Panc1 (cell line): ENCODE data around the gene MOB3A. TPM values are rescaled to one million over a fixed set of nuclear protein-coding genes. Genes with fewer than 3 reads are reported as not detected.

Experiments used
- ATAC-seq: fragments of 200-7000 bp; cut with Tn5 transposase; 2 replicates; pipeline ENCODE4 v1.9.1; 2020; ENCODE audit warnings: mild to moderate bottlenecking, moderate library complexity
- BruUV-seq: library from RNA; stranded (reverse); fragments of 400-500 nt; replicated peaks from 2 replicates; lab custom pipeline; 2021; lab: Mats Ljungman, UMichigan
- CTCF ChIA-PET: fragments of 300-600 bp; sonication (Branson Sonifier 250); formaldehyde crosslinking; loops from one replicate; lab custom pipeline; 2022; ENCODE audit warnings: antibody characterized with exemption; lab: Charles Lee
- POLR2A ChIA-PET: fragments of 300-600 bp; sonication (Branson Sonifier 250); formaldehyde crosslinking; loops from one replicate; lab custom pipeline; 2022; ENCODE audit warnings: antibody characterized with exemption; lab: Charles Lee
- DNase-seq: peaks from one replicate; pipeline ENCODE4 v3.0.0-alpha.2; 2010; ENCODE audit warnings: low read depth, low spot score
- H3K27ac ChIP-seq: 2 replicates; pipeline ENCODE4 v1.5.1; 2011; ENCODE audit warnings: mild to moderate bottlenecking, low read length, inconsistent platforms
- H3K27me3 ChIP-seq: fragments of 200-500 bp; sonication (Bioruptor generic); 2 replicates; pipeline ENCODE4 v1.6.0; 2014; ENCODE audit warnings: low read length, inconsistent platforms; ENCODE audit not compliant: control insufficient read depth, insufficient read depth
- H3K36me3 ChIP-seq: fragments of 200-500 bp; sonication (Bioruptor generic); 2 replicates; pipeline ENCODE4 v1.5.1; 2014; ENCODE audit warnings: inconsistent platforms, mild to moderate bottlenecking, low read length, moderate library complexity; ENCODE audit not compliant: control insufficient read depth, insufficient read depth
- H3K4me1 ChIP-seq: 2 replicates; pipeline ENCODE4 v1.5.1; 2011; ENCODE audit warnings: inconsistent platforms, mild to moderate bottlenecking, low read length, moderate library complexity; ENCODE audit not compliant: control insufficient read depth, insufficient read depth
- H3K4me3 ChIP-seq, 2 experiments: 2 replicates each; pipeline ENCODE4 v1.5.1; 2011 to 2012; ENCODE audit warnings: low read depth in 2 of 2, low read length in 2 of 2, mild to moderate bottlenecking in 2 of 2, inconsistent platforms in 1 of 2, moderate library complexity in 1 of 2
- H3K9me3 ChIP-seq: fragments of 200-500 bp; sonication (Bioruptor generic); 2 replicates; pipeline ENCODE4 v1.5.1; 2014; ENCODE audit warnings: low read depth, mild to moderate bottlenecking, inconsistent platforms, low read length, moderate library complexity; ENCODE audit not compliant: control insufficient read depth, insufficient read depth
- CTCF ChIP-seq: fragments of 450-650 bp; IDR thresholded peaks from 2 replicates; pipeline ENCODE4 v1.5.1; 2017; ENCODE audit warnings: mild to moderate bottlenecking
- POLR2AphosphoS5 ChIP-seq: IDR thresholded peaks from 2 replicates; pipeline ENCODE4 v1.6.1; 2012; ENCODE audit warnings: mild to moderate bottlenecking, low read depth, low read length, moderate library complexity
- REST ChIP-seq, 2 experiments: IDR thresholded peaks; 2 replicates each; pipeline ENCODE4 v1.6.1; 2011 to 2012; ENCODE audit warnings: low read depth in 2 of 2, control low read depth in 1 of 2, low read length in 1 of 2, mild to moderate bottlenecking in 1 of 2, moderate library complexity in 1 of 2; ENCODE audit not compliant: insufficient read depth in 1 of 2
- SIN3A ChIP-seq: IDR thresholded peaks from 2 replicates; pipeline ENCODE4 v1.6.1; 2012; ENCODE audit warnings: low read depth, mild to moderate bottlenecking, low read length, moderate library complexity, borderline replicate concordance; ENCODE audit not compliant: insufficient read depth
- TCF7L2 ChIP-seq: IDR thresholded peaks from 2 replicates; pipeline ENCODE4 v1.6.1; 2011; ENCODE audit warnings: mild to moderate bottlenecking, low read depth, low read length, inconsistent platforms
- in situ Hi-C: cut with HindIII; loops from 2 replicates; pipeline ENCODE4 v1.10.0; 2016; ENCODE audit warnings: low sequenced_read_pairs, low pct_unique_long_range_greater_than_20kb
- intact Hi-C: fragments of 100-400 bp; cut with micrococcal nuclease; formaldehyde crosslinking; loops from one replicate; pipeline ENCODE4 v1.10.0; 2022; ENCODE audit not compliant: unreplicated experiment
- total RNA-seq: library from RNA; stranded (reverse); gene quantifications from one replicate; pipeline ENCODE4 v1.2.1, GENCODE V29; 2021; ENCODE audit not compliant: unreplicated experiment

Gene MOB3A
- total RNA-seq, 1 experiment from 2014 or later, result 36.3 TPM

- ATAC-seq (no peak), DNase-seq (no peak)
- ChIA-PET POLR2A (interaction anchor here (0.5 kb wide), 1 partner anchor 96 kb away, joined by 4 read pairs; no protein-coding TSS in a partner anchor), CTCF (interaction anchor here (0.9 kb wide), 1 partner anchor 46 kb away, joined by 3 read pairs; no protein-coding TSS in a partner anchor)
- Histone ChIP-seq H3K9me3 (no peaks in the 10 kb centered on the region), H3K27me3 (no peaks in the 10 kb centered on the region), H3K36me3 (no peaks in the 10 kb centered on the region), H3K4me1 (peaks cover 43% of the 10 kb centered on the region), H3K4me3 (peak overlapping the region; percentile 47 to 52; a peak in 3 of 4 replicates), H3K27ac (peak overlapping the region; percentile 86)
- in situ Hi-C loops (no loop called here), intact Hi-C loops (no loop called here)
- TF ChIP-seq CTCF (no peak), SIN3A (no peak), POLR2AphosphoS5 (no peak), TCF7L2 (no peak), REST (IDR thresholded peaks at IDR 0.05; ENCODE audit: insufficient read depth in 1 of 2, low read depth in 2 of 2, low read length in 1 of 2) (no peak)
- BruUV-seq, result no TSS peak
These were observed 33.8 kb downstream of the MOB3A start for GRCh38 chr19:2062389-2062729.

- Histone ChIP-seq H3K4me1 (peaks cover 47% of the 10 kb centered on the region), H3K27me3 (no peaks in the 10 kb centered on the region), H3K36me3 (no peaks in the 10 kb centered on the region), H3K9me3 (no peaks in the 10 kb centered on the region), H3K27ac (peak overlapping the region; percentile 86), H3K4me3 (peak overlapping the region; percentile 47 to 52)
- in situ Hi-C loops, result no loop called here
- intact Hi-C loops, result no loop called here
- TF ChIP-seq POLR2AphosphoS5, result 0 out of 2 replicates have a peak, but pooled peaks have one; percentile 44
- TF ChIP-seq SIN3A, result no peak
- BruUV-seq, result no TSS peak
- ChIA-PET POLR2A (interaction anchor here (0.5 kb wide), 1 partner anchor 96 kb away, joined by 4 read pairs; no protein-coding TSS in a partner anchor), CTCF (interaction anchor here (0.9 kb wide), 1 partner anchor 46 kb away, joined by 3 read pairs; no protein-coding TSS in a partner anchor)
- peak; percentile 82 for ATAC-seq
- DNase-seq, result peak; percentile 67
These were observed 34.4 kb downstream of the MOB3A start for GRCh38 chr19:2061495-2062388.
